Measurements from ENCODE around the gene TUBG1.
"Not testable (repeated sequence)": the region's sequence is repeated elsewhere in the genome, so short reads cannot be mapped to it uniquely, and the experiment has no call there.

TUBG1 gene

DNA sequence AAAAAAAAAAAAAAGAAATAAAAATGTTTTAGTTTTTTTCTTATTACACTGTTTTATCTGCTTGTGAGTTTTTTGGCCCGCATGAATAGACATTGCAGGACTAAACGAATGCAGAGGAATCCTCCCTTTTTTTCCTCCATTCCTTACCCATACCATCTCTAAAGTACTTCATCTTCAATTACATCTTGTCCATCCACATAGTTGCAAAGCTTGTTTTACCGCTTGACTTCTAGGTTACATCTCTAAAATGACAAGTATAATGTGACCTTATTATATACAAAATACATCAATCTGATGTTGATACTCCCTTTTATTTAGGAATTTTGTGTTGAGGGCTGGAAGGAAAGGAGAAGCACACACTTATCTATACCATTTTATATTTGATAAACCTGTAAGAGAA lies 13.1 kb upstream of the TUBG1 start:
- no peak overlapping the region for H3K27ac Mint-ChIP-seq
- peaks cover 6% of the 10 kb centered on the region for H3K36me3 Mint-ChIP-seq (ENCODE audit: low read depth)
- no peak for DNase-seq (ENCODE audit: low spot score)
- no peaks in the 10 kb centered on the region for H3K9me3 Mint-ChIP-seq
- peaks cover 8% of the 10 kb centered on the region for H3K4me1 Mint-ChIP-seq (ENCODE audit: low read depth)
- H3K4me3 Mint-ChIP-seq: no peak overlapping the region
- no peaks in the 10 kb centered on the region for H3K27me3 Mint-ChIP-seq (ENCODE audit: low read depth)

DNA sequence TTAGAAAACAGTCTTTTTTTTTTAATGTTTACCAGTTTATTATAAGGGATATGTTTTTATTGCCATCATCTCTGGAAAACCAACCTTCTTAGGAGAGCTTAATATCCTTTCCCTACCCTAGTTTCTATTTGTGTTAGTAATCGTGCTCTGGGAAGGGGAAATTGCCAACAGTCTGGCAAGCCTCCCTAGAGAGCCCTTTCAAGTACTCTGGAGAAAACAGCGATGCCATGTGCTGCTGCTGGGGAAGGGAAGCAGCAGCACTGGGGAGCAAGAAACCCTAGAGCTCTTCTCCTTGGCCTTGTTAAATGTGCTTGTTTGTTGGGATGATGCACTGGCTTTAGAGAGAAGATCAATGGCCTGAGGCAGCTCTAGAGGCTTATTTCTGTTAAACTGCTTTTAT lies 10.6 kb upstream of the TUBG1 start:
- Mint-ChIP-seq H3K9me3 (no peaks in the 10 kb centered on the region), H3K27me3 (ENCODE audit: low read depth) (no peaks in the 10 kb centered on the region), H3K4me1 (ENCODE audit: low read depth) (peaks cover 9% of the 10 kb centered on the region), H3K36me3 (ENCODE audit: low read depth) (peaks cover 14% of the 10 kb centered on the region), H3K27ac (no peak overlapping the region), H3K4me3 (no peak overlapping the region)
- no peak for DNase-seq (ENCODE audit: low spot score)

DNA sequence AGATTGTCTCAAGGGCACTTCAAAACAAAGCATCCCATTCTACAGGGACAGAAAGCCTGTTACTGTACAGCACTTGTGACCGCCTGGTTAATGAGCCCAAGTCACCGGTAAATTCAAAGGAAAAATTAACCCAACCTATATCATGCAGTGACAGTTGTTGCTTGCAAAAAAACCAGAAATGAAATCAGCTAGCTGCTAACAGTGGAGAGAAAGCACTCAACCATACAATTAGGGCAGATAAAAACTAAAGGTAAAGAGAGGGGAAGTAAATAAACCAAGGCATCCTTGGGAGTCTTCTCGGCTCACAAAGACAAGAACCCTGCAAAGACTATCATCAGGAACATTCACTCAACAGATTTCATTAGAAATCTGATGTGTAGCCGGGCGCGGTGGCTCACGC lies 6.2 kb upstream of the TUBG1 start:
- no peak for DNase-seq (ENCODE audit: low spot score)
- peaks cover 23% of the 10 kb centered on the region for H3K36me3 Mint-ChIP-seq (ENCODE audit: low read depth)
- no peak overlapping the region for H3K4me3 Mint-ChIP-seq
- H3K27ac Mint-ChIP-seq: no peak overlapping the region
- H3K9me3 Mint-ChIP-seq: no peaks in the 10 kb centered on the region
- peaks cover 28% of the 10 kb centered on the region for H3K4me1 Mint-ChIP-seq (ENCODE audit: low read depth)
- no peaks in the 10 kb centered on the region for H3K27me3 Mint-ChIP-seq (ENCODE audit: low read depth)

DNA sequence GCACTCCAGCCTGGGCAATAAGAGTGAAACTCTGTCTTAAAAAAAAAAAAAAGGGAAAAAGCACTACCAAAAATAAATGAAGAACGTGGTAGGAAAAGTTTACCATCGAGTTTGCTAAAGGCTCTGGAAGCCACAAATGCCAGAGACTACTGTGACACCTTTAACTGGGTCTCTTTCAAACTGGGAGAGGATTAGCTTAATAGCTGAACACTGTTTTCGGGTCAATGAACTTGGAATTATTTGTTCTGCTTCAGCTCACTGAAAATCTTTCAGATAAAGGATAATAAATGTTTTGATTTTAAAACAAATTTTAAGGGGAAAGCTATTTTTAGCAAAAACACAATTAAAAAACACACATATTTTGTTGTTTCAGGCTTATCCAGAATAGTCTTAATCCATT lies 1.7 kb upstream of the TUBG1 start:
- no peaks in the 10 kb centered on the region for H3K9me3 Mint-ChIP-seq
- H3K27me3 Mint-ChIP-seq (ENCODE audit: low read depth): no peaks in the 10 kb centered on the region
- no peak overlapping the region for H3K27ac Mint-ChIP-seq
- DNase-seq (ENCODE audit: low spot score): no peak
- peaks cover 24% of the 10 kb centered on the region for H3K4me1 Mint-ChIP-seq (ENCODE audit: low read depth)
- H3K36me3 Mint-ChIP-seq (ENCODE audit: low read depth): peaks cover 30% of the 10 kb centered on the region
- peak overlapping the region; percentile 99 for H3K4me3 Mint-ChIP-seq

DNA sequence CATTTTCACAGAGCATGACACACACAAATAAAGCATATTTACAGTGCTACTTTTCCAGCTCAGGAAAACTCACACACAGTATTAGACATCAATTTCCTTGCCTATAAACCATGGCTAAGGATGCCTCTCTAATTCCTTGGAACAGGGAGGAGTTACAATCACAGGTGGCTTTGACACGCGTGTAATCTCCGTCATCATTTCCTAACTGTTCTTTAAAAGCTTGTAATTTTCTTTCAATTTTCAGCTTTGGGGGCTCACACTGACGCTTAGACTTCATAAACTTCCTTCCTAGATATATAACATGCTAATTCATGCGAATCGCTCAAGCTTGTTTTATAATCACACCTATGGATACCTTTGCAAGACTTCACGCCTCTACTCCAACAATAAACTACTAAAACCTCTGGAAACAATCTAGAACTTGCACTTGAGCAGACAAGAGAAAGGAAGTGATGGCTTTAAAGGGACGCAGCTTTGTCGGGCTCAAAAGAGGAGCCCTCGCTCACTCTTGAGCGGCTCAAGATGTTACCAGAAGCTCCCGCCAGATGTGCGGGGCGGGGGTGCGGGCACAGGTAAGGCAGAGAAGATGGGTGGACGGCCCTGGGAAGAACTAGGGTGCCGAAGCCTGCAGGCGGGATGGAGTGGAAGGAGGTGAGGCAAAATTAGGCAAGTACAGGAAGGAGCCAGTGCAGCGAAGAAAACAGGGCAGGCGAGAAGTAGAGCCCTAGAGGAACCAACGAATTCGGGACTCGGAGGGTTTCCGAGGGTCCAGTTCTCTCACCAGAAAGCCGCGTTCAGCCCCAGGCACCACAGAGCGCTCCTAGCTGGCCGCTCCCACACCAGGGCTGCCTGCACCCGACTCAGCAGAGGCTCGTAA lies 940 bp upstream of the TUBG1 start:
- peak; percentile 6 for DNase-seq (ENCODE audit: low spot score)
- no peaks in the 10 kb centered on the region for H3K27me3 Mint-ChIP-seq (ENCODE audit: low read depth)
- peaks cover 24% of the 10 kb centered on the region for H3K4me1 Mint-ChIP-seq (ENCODE audit: low read depth)
- H3K36me3 Mint-ChIP-seq (ENCODE audit: low read depth): peaks cover 28% of the 10 kb centered on the region
- H3K4me3 Mint-ChIP-seq: peak overlapping the region; percentile 99
- peak overlapping the region; percentile 94 for H3K27ac Mint-ChIP-seq
- H3K9me3 Mint-ChIP-seq: no peaks in the 10 kb centered on the region

DNA sequence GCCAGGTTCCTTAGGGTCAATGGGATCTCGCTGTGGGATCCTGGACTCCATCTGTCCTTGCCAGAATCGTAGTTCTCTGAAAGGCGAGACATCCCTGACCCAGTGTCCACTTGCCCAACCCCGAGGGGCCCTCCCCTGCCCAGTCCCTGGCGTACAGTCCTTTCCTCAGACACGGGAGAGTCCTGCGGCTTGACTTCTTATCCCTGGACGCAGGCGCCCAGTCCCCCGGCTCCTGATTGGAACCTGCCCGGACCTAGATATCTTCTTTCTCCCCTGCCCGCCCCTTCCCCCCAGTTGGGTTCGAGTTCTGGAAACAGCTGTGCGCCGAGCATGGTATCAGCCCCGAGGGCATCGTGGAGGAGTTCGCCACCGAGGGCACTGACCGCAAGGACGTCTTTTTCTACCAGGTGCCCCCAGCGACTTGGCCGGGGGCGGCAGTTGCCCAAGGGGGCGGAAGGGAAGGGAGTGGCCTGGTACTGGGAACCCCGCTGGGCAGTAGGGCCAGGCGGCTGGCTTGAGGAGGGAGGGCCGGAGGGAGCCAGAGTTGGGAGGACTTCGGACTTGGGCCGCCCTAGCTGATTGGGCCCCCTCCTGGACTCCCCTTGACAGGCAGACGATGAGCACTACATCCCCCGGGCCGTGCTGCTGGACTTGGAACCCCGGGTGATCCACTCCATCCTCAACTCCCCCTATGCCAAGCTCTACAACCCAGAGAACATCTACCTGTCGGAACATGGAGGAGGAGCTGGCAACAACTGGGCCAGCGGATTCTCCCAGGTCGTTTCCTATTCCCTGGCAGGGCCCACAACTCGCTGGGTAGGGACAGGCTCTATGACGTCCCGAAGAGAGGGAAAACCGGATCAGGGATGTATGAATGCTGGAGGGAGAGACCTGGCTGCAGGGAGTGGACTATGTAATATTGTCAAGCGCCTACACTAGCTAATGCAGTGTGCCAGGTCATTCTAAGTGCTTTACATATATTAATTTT lies 625 bp downstream of the TUBG1 start:
- H3K36me3 Mint-ChIP-seq (ENCODE audit: low read depth): peaks cover 37% of the 10 kb centered on the region
- H3K27me3 Mint-ChIP-seq (ENCODE audit: low read depth); H3K9me3 Mint-ChIP-seq: not testable (repeated sequence)
- H3K27ac Mint-ChIP-seq: peak overlapping the region; percentile 91
- DNase-seq (ENCODE audit: low spot score): peak; percentile 15
- peak overlapping the region; percentile 99 for H3K4me3 Mint-ChIP-seq
- peaks cover 19% of the 10 kb centered on the region for H3K4me1 Mint-ChIP-seq (ENCODE audit: low read depth)

DNA sequence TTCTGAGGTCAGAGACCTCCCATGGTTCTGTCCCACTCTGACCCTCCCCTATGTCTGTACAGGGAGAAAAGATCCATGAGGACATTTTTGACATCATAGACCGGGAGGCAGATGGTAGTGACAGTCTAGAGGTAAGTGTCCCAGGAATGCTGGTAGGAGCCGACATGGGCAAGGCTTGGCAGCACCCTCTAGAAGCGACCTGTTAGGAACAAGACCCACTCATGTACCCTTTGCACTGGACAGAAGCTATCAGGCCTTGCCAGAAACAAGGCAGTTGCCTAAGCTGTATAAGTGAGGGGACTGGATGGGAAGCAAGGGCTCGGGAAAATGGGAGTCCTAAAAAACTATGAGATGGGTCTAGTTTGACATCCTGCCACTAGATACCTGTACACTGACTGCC lies 2.5 kb downstream of the TUBG1 start:
- Mint-ChIP-seq H3K27ac (no peak overlapping the region), H3K27me3 (ENCODE audit: low read depth) (no peaks in the 10 kb centered on the region), H3K4me1 (ENCODE audit: low read depth) (peaks cover 12% of the 10 kb centered on the region), H3K36me3 (ENCODE audit: low read depth) (peaks cover 36% of the 10 kb centered on the region), H3K9me3 (no peaks in the 10 kb centered on the region), H3K4me3 (no peak overlapping the region)
- DNase-seq (ENCODE audit: low spot score): no peak

DNA sequence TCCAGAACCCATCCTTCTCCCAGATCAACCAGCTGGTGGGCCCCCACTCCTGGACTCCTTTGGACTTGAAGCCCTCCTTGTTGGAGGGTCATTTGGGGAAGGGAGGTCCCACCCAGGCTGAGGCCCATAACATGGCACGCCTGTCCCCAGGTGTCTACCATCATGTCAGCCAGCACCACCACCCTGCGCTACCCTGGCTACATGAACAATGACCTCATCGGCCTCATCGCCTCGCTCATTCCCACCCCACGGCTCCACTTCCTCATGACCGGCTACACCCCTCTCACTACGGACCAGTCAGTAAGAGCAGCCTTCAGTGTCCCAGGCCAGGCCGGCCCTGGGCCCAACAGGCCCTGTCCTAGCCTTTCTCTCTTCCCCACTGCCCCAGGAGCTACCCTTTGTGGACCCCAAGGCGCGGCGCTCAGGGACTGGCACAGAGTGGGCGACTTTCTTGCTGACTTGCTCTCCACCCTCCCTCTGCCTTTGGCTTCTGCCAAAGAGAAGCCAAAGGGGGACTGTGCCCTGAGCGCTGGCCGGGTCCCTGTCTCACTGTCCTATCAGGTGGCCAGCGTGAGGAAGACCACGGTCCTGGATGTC lies 4.3 kb downstream of the TUBG1 start:
- Mint-ChIP-seq H3K27me3 (ENCODE audit: low read depth) (no peaks in the 10 kb centered on the region), H3K9me3 (no peaks in the 10 kb centered on the region), H3K4me1 (ENCODE audit: low read depth) (peaks cover 5% of the 10 kb centered on the region), H3K4me3 (no peak overlapping the region), H3K36me3 (ENCODE audit: low read depth) (peaks cover 35% of the 10 kb centered on the region), H3K27ac (no peak overlapping the region)
- DNase-seq (ENCODE audit: low spot score): no peak

DNA sequence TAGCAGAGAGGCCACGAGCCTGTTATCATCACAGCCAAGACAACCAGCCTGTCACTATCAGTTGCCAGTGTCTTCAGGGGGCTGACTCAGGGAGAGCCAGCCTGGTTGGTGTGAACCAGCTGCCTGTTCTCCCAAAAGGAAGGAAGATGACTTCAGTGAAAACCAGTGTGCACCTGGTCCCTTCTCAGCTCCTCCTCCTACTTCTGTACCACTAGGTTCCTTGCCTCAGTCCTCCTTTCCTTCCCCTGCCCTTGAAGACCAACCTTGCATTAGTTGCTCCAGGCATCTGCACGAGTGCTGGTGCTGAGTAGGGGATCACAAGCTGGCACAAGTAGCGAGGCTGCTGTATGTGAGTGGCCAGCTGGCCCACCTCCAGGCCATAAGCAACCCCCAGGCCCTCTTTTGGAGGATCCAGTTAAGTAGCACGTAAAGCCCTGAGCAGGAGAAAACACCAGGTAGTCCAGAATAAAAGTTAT lies 8.5 kb downstream of the TUBG1 start:
- DNase-seq (ENCODE audit: low spot score): no peak
- no peaks in the 10 kb centered on the region for H3K9me3 Mint-ChIP-seq
- H3K4me3 Mint-ChIP-seq: no peak overlapping the region
- H3K36me3 Mint-ChIP-seq (ENCODE audit: low read depth): peaks cover 23% of the 10 kb centered on the region
- H3K27ac Mint-ChIP-seq: no peak overlapping the region
- peaks cover 3% of the 10 kb centered on the region for H3K4me1 Mint-ChIP-seq (ENCODE audit: low read depth)
- H3K27me3 Mint-ChIP-seq (ENCODE audit: low read depth): no peaks in the 10 kb centered on the region

DNA sequence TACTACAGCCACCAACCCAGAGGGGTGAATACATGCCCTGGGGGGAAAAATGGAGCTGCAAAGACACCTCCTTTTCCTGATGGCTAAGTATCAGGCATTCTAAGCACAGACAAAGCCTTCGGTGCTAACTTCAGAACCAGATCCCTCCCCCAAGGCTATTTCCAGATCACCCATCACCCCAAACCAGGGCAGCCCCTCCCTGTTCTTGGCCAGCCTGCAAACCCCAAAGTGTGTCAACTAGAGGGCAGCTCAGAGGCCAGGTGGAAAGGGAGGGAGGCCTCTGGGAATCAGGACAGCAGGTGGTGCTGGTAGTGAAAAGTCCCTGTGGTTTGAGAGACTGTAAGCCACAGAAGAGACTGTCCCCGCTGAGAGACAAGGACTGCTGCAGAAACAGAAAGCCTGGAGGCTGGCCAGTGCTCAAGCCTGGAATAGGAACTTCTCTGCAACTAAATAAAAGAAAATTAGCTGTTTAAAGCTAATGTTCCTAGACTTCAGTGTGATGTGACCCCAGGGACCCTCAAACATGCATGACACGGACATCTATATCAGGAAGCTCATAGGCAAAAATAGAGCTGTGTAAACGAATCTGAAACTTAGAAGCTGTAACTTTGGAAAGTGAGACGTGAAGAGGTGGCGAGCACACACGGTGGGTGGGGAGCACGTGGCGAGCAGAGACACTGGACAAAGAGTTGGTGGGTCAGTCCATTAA lies 9.1 kb downstream of the TUBG1 start:
- Mint-ChIP-seq H3K4me1 (ENCODE audit: low read depth) (peaks cover 3% of the 10 kb centered on the region), H3K27ac (no peak overlapping the region), H3K27me3 (ENCODE audit: low read depth) (peaks cover 2% of the 10 kb centered on the region), H3K9me3 (no peaks in the 10 kb centered on the region), H3K36me3 (ENCODE audit: low read depth) (peaks cover 20% of the 10 kb centered on the region), H3K4me3 (no peak overlapping the region)
- no peak for DNase-seq (ENCODE audit: low spot score)

DNA sequence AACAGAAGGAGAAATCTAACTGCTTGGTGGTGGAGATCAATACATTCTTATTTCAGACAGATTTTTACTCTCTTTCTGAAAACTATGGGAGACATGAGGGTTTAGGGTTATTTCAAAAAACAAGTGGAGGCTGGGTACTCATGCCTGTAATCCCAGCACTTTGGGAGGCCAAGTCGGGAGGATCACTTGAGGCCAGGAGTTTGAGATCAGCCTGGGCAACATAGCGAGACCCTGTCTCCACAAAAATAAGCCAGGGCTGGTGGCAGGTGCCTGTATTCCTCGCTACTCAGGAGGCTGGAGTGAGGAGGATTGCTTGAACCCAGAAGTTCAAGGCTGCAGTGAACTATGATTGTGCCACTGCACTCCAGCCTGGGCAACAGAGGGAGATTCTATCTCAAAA lies 12.5 kb downstream of the TUBG1 start:
- not testable (repeated sequence) for H3K36me3 Mint-ChIP-seq (ENCODE audit: low read depth); H3K4me1 Mint-ChIP-seq (ENCODE audit: low read depth); H3K27ac Mint-ChIP-seq; H3K4me3 Mint-ChIP-seq; H3K27me3 Mint-ChIP-seq (ENCODE audit: low read depth); H3K9me3 Mint-ChIP-seq; DNase-seq (ENCODE audit: low spot score)

DNA sequence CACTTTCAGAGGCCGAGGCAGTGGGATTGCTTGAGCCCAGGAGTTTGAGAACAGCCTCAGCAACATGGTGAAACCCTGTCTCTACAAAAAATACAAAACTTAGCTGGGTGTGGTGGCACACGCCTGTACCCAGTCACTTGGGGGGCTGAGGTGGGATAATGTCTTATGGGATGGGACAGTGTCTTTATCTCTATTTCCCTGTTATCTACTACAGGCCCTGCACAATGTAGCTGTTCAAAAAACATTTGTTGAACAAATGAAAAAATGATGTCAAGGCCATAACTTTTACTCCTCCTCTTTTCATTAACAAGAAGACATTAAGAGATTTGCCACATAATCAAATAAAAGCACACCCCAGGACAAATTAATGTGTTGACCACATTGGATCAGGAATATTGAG lies 13.8 kb downstream of the TUBG1 start:
- Mint-ChIP-seq H3K4me1 (ENCODE audit: low read depth) (peaks cover 3% of the 10 kb centered on the region), H3K36me3 (ENCODE audit: low read depth) (no peaks in the 10 kb centered on the region), H3K27ac (no peak overlapping the region), H3K9me3 (no peaks in the 10 kb centered on the region), H3K4me3 (no peak overlapping the region), H3K27me3 (ENCODE audit: low read depth) (peaks cover 2% of the 10 kb centered on the region)
- DNase-seq (ENCODE audit: low spot score): no peak

Measured in T-helper 2 cell treated with Interferon-gamma antibody and Interleukin-4, amounts not matched to agents 5 μg/mL and 100 μg/mL, for 36 hours (primary cell).